NT2/D1 (cell line): ENCODE results near the gene KRT83.

Experiments
- YY1 ChIP-seq: IDR thresholded peaks from 2 replicates; pipeline ENCODE4 v1.6.1; 2011; ENCODE audit not compliant: insufficient read length, insufficient read depth
- ZNF274 ChIP-seq: IDR thresholded peaks from 2 replicates; pipeline ENCODE4 v1.6.1; 2011; ENCODE audit warnings: mild to moderate bottlenecking, low read depth, low read length

DNA sequence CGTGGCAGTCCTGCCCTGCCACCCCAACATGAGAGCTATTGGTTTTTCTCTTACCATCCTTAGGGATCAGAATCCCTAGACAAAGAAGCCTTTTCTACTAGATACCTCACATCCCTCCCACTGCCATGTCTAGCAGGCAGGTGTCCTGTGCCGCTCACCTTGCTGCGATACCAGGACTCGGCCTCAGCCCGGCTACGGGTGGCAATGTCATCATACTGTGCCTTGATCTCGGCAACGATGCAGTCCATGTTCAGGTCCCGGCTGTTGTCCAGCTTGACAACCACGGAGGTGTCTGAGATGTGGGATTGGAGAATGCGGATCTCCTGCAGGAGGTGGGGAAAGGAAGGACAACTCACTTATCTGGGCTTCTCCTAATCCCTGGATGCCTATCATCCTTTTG lies 4.5 kb downstream of the KRT83 start:
- TF ChIP-seq YY1 (no peak), ZNF274 (no peak)
